Measurements from ENCODE around the gene IGF1R. TPM values are rescaled to one million over a fixed set of nuclear protein-coding genes. Genes with fewer than 3 reads are reported as not detected.
A peak's percentile ranks its signal among the peaks of the same experiment; 100 is the strongest.

Gene IGF1R
- total and polyA plus RNA-seq, 2 experiments from 2014 or later, result 10.8 to 42.9 TPM

GRCh38 chr15:98904544-98904943 lies 256.2 kb downstream of the IGF1R start:
- Histone ChIP-seq H3K9me3 (ENCODE audit: low read depth) (no peaks in the 10 kb centered on the region), H4K20me1 (ENCODE audit: insufficient read depth, poor library complexity, severe bottlenecking) (no peaks in the 10 kb centered on the region), H3K4me1 (ENCODE audit: insufficient read depth) (peaks cover 33% of the 10 kb centered on the region), H3K27ac (peak overlapping the region; percentile 60), H3K36me3 (replicated peaks; ENCODE audit: insufficient read depth, low read depth) (no peaks in the 10 kb centered on the region), H2AFZ (no peak overlapping the region), H3K27me3 (no peaks in the 10 kb centered on the region), H3K4me3 (no peak overlapping the region), H3K79me2 (peaks cover 12% of the 10 kb centered on the region), H3K9me2 (replicated peaks; ENCODE audit: insufficient read depth) (no peaks in the 10 kb centered on the region), H3K4me2 (no peak overlapping the region)
- WGBS (ENCODE audit: low lambda C conversion rate, missing lambda C conversion rate), result 31% methylated on average over 4 of the region's 4 CpGs
- DNase-seq (ENCODE audit: low spot score), result peak; percentile 53
- TF ChIP-seq EZH2 (IDR thresholded peaks at IDR 0.05; ENCODE audit: borderline replicate concordance) (no peak), EZH2phosphoT487 (IDR thresholded peaks at IDR 0.05; ENCODE audit: low read depth, severe bottlenecking, unreplicated experiment) (no peak), CTCF (IDR thresholded peaks at IDR 0.05; ENCODE audit: poor library complexity) (peak; percentile 62)

DNA sequence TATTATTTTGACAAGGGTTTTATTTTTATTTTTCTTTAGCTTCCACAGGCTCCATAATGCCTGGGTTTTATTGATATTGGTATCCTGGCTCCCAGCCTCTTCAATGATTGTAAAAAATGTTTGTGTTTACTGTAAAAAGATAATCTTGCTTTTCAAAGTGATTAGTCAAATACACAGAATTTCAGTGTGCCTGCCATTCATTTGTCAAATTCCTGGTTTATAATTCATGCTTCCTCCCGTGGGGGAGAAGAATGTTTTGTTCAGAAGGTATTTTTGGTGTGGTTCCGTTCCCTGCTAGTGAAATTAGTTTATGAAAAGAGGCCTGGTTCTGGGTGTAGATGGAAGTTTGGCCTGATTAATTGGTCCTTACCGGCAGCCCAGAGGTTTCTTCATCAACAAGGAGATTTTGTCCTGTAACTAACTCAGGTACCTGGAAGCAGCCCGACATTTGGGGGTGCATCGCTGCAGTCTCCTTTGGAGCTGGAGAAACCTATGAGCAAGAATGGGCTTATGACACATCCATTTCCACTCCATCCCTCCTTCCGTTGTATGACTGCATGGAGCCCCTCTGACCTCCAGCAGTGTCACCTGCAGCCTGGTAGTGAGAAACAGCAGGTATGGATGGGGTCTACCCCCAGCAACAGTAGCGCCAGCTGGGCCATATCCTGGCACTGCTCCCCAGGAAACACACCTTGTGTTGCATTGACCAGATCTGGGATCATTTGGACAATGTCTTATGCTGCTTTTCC lies 257.8 kb downstream of the IGF1R start:
- Histone ChIP-seq H3K27ac (no peak overlapping the region), H3K36me3 (replicated peaks; ENCODE audit: insufficient read depth, low read depth) (no peaks in the 10 kb centered on the region), H4K20me1 (ENCODE audit: insufficient read depth, poor library complexity, severe bottlenecking) (no peaks in the 10 kb centered on the region), H3K79me2 (peaks cover 10% of the 10 kb centered on the region), H3K4me3 (no peak overlapping the region), H3K9me3 (ENCODE audit: low read depth) (no peaks in the 10 kb centered on the region), H3K4me2 (no peak overlapping the region), H3K4me1 (ENCODE audit: insufficient read depth) (peaks cover 24% of the 10 kb centered on the region), H2AFZ (no peak overlapping the region), H3K9me2 (replicated peaks; ENCODE audit: insufficient read depth) (no peaks in the 10 kb centered on the region), H3K27me3 (no peaks in the 10 kb centered on the region)
- WGBS (ENCODE audit: low lambda C conversion rate, missing lambda C conversion rate), result 71% methylated on average over 7 of the region's 7 CpGs
- TF ChIP-seq EZH2 (IDR thresholded peaks at IDR 0.05; ENCODE audit: borderline replicate concordance) (no peak), CTCF (IDR thresholded peaks at IDR 0.05; ENCODE audit: poor library complexity) (no peak), EZH2phosphoT487 (IDR thresholded peaks at IDR 0.05; ENCODE audit: low read depth, severe bottlenecking, unreplicated experiment) (no peak)
- no peak for DNase-seq (ENCODE audit: low spot score)

DNA sequence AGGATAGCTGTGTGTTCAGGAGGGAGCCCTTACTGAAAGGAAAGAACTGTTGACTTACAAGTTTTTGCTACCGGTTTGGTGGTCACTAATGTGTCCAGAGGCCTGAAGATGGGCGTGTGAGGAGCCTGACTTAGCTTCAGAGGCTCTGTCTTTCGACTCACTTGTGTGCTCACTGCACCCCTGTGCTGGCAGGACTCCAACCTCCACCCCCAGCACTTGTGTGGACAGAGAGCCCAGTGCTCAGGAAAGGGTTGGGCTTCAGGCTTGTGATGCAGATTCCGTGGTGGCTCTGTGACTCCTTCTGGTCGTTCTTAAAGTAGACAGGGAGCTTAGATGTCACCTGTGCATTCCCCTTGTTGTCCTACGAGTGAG lies 258.4 kb downstream of the IGF1R start:
- Histone ChIP-seq H3K36me3 (replicated peaks; ENCODE audit: insufficient read depth, low read depth) (no peaks in the 10 kb centered on the region), H3K4me1 (ENCODE audit: insufficient read depth) (peaks cover 24% of the 10 kb centered on the region), H3K79me2 (peaks cover 10% of the 10 kb centered on the region), H4K20me1 (ENCODE audit: insufficient read depth, poor library complexity, severe bottlenecking) (no peaks in the 10 kb centered on the region), H3K27ac (no peak overlapping the region), H3K9me2 (replicated peaks; ENCODE audit: insufficient read depth) (no peaks in the 10 kb centered on the region), H3K27me3 (no peaks in the 10 kb centered on the region), H3K4me3 (no peak overlapping the region), H3K9me3 (ENCODE audit: low read depth) (no peaks in the 10 kb centered on the region), H2AFZ (no peak overlapping the region), H3K4me2 (no peak overlapping the region)
- no peak for DNase-seq (ENCODE audit: low spot score)
- no peak for TF ChIP-seq EZH2phosphoT487 (IDR thresholded peaks at IDR 0.05; ENCODE audit: low read depth, severe bottlenecking, unreplicated experiment)
- TF ChIP-seq CTCF (IDR thresholded peaks at IDR 0.05; ENCODE audit: poor library complexity), result no peak
- no peak for TF ChIP-seq EZH2 (IDR thresholded peaks at IDR 0.05; ENCODE audit: borderline replicate concordance)
- WGBS (ENCODE audit: low lambda C conversion rate, missing lambda C conversion rate), result 69% methylated on average over 6 of the region's 6 CpGs
